Ovary (tissue), 9 donors: ENCODE data around the gene CCNB1. TPM values are rescaled to one million over a fixed set of nuclear protein-coding genes. Genes with fewer than 3 reads are reported as not detected.
A peak's percentile ranks its signal among the peaks of the same experiment; 100 is the strongest.

ENCODE experiments used
- DNase-seq, 5 donors: peaks; one replicate each; pipeline ENCODE4 v3.0.0-alpha.2; 2019 to 2020
- H3K27ac ChIP-seq, 2 donors: fragments of 200-600 bp; one replicate each; pipeline versions ENCODE4 v1.5.1 to v1.8.0; 2019 to 2022
- H3K27me3 ChIP-seq: fragments of 200-600 bp; one replicate; pipeline ENCODE4 v1.8.0; 2022
- H3K36me3 ChIP-seq: fragments of 200-600 bp; sonication (generic); one replicate; pipeline ENCODE4 v1.5.1; 2019
- H3K4me1 ChIP-seq: one replicate; pipeline ENCODE4 v1.8.1; 2013; ENCODE audit warnings: mild to moderate bottlenecking, moderate library complexity; ENCODE audit not compliant: insufficient read depth
- H3K4me3 ChIP-seq: fragments of 200-600 bp; sonication (generic); one replicate; pipeline ENCODE4 v1.5.1; 2017
- H3K9me3 ChIP-seq, 2 donors: fragments of 200-600 bp in 1 of 2; sonication (generic) in 1 of 2; one replicate each; pipeline versions ENCODE4 v1.5.1 to v1.8.1; 2013 to 2019; ENCODE audit warnings: mild to moderate bottlenecking in 1 of 2, moderate library complexity in 1 of 2
- EP300 ChIP-seq: sonication (generic); formaldehyde crosslinking; IDR thresholded peaks from one replicate; pipeline ENCODE4 v1.6.1; 2017; ENCODE audit warnings: antibody characterized with exemption
- POLR2A ChIP-seq: fragments of 450-650 bp; IDR thresholded peaks from one replicate; pipeline ENCODE4 v1.6.1; 2017; ENCODE audit warnings: antibody characterized with exemption, mild to moderate bottlenecking, moderate library complexity
- WGBS, 3 donors: extraction: QIAGEN DNeasy Blood & Tissue Kit in 1 of 3; methylation state at CpG; one replicate each; pipeline versions ENCODE4 v1.1.5 to v1.1.7; 2013 to 2017; 5-methylcytosine and 5-hydroxymethylcytosine counted together
- intact Hi-C, 4 donors: fragments of 100-400 bp; cut with DNase I; formaldehyde crosslinking; loops; one replicate each; pipeline versions ENCODE4 v1.11.0 to v1.15.1; 2022 to 2023
- polyA plus RNA-seq, 2 donors: library from polyadenylated mRNA; stranded (reverse); fragments of 200-250 nt in 1 of 2; fragments of 350-450 nt in 1 of 2; fragmentation: Illumina TruSeq in 1 of 2; extraction: RNeasy Lipid Tissue Mini Kit (QIAGEN cat#74804) in 1 of 2; gene quantifications; one replicate each; pipeline ENCODE4 v1.2.3, GENCODE V29; 2013 to 2014
- total RNA-seq, 7 donors: library from RNA; depleted of rRNA in 2 of 7; stranded (reverse); fragments of >200 nt in 2 of 7; fragmentation: NEBNext Ultra II Directional in 3 of 7; extraction: Animal tissue kit (Norgen Biotek cat#: 25700) in 3 of 7; gene quantifications; one replicate each; pipeline versions ENCODE4 v1.1.0 to v1.2.4, GENCODE V29; 2016 to 2023
- TF ChIP-seq, protein P1 (sequence below), 3 donors: fragments of 450-650 bp in 2 of 3; fragments of 200-600 bp in 1 of 3; IDR thresholded peaks; one replicate each; pipeline versions ENCODE4 v1.5.1 to v1.8.0; 2016 to 2022; ENCODE audit warnings: antibody characterized with exemption in 3 of 3, mild to moderate bottlenecking in 1 of 3
- donor health status: DM: no; HTN: no; CAD: no; lungs with moderate emphysema.
- donor health status: DM: no; HTN: no; CAD: no.
- donor health status: Bipolar disorder and iron deficiency.
- donor health status: DM: yes; HTN: yes; CAD: no.
- donor health status: DM: no; HTN: no; CAD: no.
- donor health status: DM: yes; HTN: yes; CAD: no.

CCNB1 gene
- total and polyA plus RNA-seq, 9 donors: 3.5 to 13.9 (median 6.7) TPM

DNA sequence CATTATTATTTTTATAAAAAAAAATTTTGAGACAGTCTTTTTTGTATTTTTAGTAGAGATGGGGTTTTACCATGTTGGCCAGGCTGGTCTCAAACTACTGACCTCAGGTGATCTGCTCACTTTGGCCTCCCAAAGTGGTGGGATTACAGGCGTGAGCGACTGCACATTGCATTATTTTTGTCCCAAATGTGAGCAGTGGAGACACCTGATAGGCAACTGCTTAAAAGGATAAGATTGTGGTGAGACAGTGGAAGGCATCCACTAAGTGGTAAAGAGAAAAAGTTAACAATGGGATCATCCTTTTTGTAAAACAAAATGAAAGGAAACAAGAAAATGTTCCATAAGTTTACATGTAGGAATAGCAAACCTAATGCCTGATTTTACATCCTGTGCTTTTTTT, 20.4 kb downstream of the CCNB1 start:
- Histone ChIP-seq H3K4me1 (peaks cover 3% of the 10 kb centered on the region), H3K36me3 (no peaks in the 10 kb centered on the region), H3K9me3 (peaks cover 0 to 4% of the 10 kb centered on the region in 2 donors), H3K4me3 (no peak overlapping the region), H3K27me3 (no peaks in the 10 kb centered on the region), H3K27ac (no peak overlapping the region)
- DNase-seq: no peak
- 90 to 92% (median 92%) methylated on average over 2 of the region's 2 CpGs for WGBS, 3 donors
- intact Hi-C loops: no loop called here
- no peak for TF ChIP-seq POLR2A
- TF ChIP-seq, protein P1, sequence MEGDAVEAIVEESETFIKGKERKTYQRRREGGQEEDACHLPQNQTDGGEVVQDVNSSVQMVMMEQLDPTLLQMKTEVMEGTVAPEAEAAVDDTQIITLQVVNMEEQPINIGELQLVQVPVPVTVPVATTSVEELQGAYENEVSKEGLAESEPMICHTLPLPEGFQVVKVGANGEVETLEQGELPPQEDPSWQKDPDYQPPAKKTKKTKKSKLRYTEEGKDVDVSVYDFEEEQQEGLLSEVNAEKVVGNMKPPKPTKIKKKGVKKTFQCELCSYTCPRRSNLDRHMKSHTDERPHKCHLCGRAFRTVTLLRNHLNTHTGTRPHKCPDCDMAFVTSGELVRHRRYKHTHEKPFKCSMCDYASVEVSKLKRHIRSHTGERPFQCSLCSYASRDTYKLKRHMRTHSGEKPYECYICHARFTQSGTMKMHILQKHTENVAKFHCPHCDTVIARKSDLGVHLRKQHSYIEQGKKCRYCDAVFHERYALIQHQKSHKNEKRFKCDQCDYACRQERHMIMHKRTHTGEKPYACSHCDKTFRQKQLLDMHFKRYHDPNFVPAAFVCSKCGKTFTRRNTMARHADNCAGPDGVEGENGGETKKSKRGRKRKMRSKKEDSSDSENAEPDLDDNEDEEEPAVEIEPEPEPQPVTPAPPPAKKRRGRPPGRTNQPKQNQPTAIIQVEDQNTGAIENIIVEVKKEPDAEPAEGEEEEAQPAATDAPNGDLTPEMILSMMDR (IDR thresholded peaks at IDR 0.05): no peak
- no peak for TF ChIP-seq EP300

DNA sequence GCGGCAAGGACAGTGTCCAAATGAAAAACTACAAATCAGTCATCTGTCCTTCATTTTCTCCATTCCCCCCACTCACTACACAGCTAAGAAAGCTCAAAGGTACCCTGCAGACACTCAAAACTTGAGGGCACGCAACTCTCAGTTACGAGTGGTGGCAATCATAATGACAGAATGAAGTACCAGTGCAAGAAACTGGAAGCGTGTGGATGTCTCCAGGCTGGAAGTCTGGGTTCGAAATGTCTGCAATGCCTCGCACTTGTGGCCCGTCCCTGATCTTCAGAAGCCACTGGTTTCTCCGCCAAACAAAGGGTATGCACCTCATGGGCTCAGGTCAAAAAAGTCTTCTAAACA, 21.8 kb downstream of the CCNB1 start:
- H3K4me3 ChIP-seq: peak overlapping the region; percentile 64
- DNase-seq: no peak
- peaks cover 0 to 4% of the 10 kb centered on the region in 2 donors for H3K9me3 ChIP-seq
- intact Hi-C loops: no loop called here
- peaks cover 3% of the 10 kb centered on the region for H3K4me1 ChIP-seq
- H3K27me3 ChIP-seq: no peaks in the 10 kb centered on the region
- no peaks in the 10 kb centered on the region for H3K36me3 ChIP-seq
- TF ChIP-seq POLR2A (no peak), EP300 (no peak)
- TF ChIP-seq, protein P1 (IDR thresholded peaks at IDR 0.05): no peak
- peak overlapping the region in 1 of 2 donors; percentile 50 for H3K27ac ChIP-seq
- WGBS, 3 donors: 9 to 17% (median 9%) methylated on average over 8 of the region's 8 CpGs

DNA sequence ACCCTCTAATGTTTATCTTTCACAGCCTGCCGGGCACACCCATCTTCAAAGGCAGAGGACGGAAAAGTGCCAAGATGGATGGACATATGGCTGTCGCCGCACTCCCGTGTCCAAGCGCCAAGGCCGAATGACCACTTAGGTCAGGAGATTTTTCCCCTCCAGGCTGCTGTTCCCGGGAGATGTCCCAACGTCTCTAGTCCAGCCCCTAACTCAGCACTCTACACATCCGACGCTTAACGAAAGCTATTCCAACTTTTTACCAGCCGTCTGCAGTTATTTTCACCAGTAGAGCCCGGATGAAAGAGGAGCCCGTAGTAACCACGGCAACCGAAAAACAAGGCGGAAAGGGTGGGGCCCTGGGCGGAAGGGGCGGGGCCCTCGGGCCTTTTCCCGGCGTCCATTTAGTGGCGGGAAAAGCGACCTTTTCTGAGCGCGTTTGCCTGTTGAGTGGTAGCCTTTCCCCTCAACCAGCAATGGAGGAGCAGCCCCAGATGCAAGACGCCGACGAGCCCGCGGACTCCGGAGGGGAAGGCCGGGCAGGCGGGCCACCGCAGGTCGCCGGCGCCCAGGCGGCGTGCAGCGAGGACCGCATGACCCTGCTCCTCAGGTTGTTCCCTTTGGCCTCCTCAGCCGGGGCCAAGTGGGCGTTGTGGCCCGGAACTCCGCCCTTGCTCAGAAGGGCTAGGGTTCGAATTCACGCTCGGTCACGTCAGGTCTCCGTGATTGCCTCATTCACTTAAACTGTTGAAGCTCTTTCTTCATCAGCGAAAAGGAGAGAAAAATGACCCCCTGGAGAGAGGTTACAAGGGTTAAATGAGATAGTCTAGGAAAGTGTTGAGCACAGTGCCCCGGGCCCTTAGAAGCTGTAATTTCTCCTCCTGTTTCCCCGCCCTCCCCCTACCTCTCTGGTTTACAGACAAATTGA, 22.5 kb downstream of the CCNB1 start, which contains the start of gene CENPH:
Gene CENPH (plus strand): TSS at position 422 of the 925 bp plus-strand sequence. CDS start 52 bp downstream, at position 474.
- H3K36me3 ChIP-seq: no peaks in the 10 kb centered on the region
- 0 to 1% (median 1%) methylated on average over 55 of the region's 55 CpGs for WGBS, 3 donors
- TF ChIP-seq POLR2A: peak; percentile 34
- TF ChIP-seq, protein P1 (IDR thresholded peaks at IDR 0.05): no peak
- intact Hi-C loops: no loop called here
- H3K4me3 ChIP-seq: peak within 1 kb of the TSS; percentile 64
- no peaks in the 10 kb centered on the region for H3K27me3 ChIP-seq
- H3K9me3 ChIP-seq: peaks cover 0 to 4% of the 10 kb centered on the region in 2 donors
- H3K4me1 ChIP-seq: peaks cover 3% of the 10 kb centered on the region
- peak within 1 kb of the TSS in 1 of 2 donors; percentile 50 for H3K27ac ChIP-seq
- DNase-seq: peak; percentile 85 to 92 (median 91)

DNA sequence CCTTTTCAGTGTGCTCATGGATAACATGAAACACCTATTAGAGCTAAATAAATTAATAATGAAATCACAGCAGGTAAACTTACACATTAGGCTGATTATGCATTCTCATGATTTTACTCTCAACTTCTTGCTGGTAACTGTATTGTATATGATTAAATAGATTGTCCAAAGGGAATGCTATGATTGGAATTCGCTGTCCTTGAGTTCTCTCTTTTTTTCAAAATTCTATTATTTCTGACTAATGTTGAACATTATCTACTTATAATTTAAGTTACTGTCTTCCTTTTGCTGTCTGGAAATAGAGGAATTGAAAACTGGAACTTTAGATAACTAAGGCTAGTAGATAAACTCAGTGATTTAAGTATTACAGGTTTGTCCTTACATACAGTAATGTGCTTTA, 35.5 kb downstream of the CCNB1 start:
- 79 to 90% (median 88%) methylated on average over 1 of the region's 1 CpG for WGBS, 3 donors
- no peak overlapping the region for H3K4me3 ChIP-seq
- intact Hi-C loops: no loop called here

More for the DNA sequence above, 35.5 kb downstream of the CCNB1 start:
- Histone ChIP-seq H3K27ac (no peak overlapping the region), H3K36me3 (no peaks in the 10 kb centered on the region), H3K27me3 (no peaks in the 10 kb centered on the region), H3K4me1 (no peaks in the 10 kb centered on the region), H3K9me3 (no peaks in the 10 kb centered on the region)
- TF ChIP-seq, protein P1 (IDR thresholded peaks at IDR 0.05): no peak
- TF ChIP-seq EP300 (no peak), POLR2A (no peak)
- no peak for DNase-seq
